Astrocyte of the spinal cord (primary cell): ENCODE results near the gene NPSR1.

ENCODE experiments used
- DNase-seq: peaks from one replicate; pipeline ENCODE4 v3.0.0; 2011; ENCODE audit warnings: low read depth, low spot score
- H3K4me3 ChIP-seq: 2 replicates; pipeline ENCODE4 v1.5.1; 2011; ENCODE audit warnings: low read depth, mild to moderate bottlenecking, low read length, moderate library complexity
- in situ Hi-C: cut with HindIII; loops from 2 replicates; pipeline ENCODE4 v1.10.0; 2017; ENCODE audit warnings: low sequenced_read_pairs
- TF ChIP-seq, protein P1 (sequence below): IDR thresholded peaks from 2 replicates; pipeline ENCODE4 v1.5.1; 2012; ENCODE audit warnings: low read depth, mild to moderate bottlenecking, low read length, inconsistent platforms

The NPSR1 gene

GRCh38 chr7:34821932-34822558 lies 164.0 kb downstream of the NPSR1 start:
- in situ Hi-C loops = no loop called here
- TF ChIP-seq, protein P1, sequence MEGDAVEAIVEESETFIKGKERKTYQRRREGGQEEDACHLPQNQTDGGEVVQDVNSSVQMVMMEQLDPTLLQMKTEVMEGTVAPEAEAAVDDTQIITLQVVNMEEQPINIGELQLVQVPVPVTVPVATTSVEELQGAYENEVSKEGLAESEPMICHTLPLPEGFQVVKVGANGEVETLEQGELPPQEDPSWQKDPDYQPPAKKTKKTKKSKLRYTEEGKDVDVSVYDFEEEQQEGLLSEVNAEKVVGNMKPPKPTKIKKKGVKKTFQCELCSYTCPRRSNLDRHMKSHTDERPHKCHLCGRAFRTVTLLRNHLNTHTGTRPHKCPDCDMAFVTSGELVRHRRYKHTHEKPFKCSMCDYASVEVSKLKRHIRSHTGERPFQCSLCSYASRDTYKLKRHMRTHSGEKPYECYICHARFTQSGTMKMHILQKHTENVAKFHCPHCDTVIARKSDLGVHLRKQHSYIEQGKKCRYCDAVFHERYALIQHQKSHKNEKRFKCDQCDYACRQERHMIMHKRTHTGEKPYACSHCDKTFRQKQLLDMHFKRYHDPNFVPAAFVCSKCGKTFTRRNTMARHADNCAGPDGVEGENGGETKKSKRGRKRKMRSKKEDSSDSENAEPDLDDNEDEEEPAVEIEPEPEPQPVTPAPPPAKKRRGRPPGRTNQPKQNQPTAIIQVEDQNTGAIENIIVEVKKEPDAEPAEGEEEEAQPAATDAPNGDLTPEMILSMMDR = no peak
- no peak for DNase-seq
- no peak overlapping the region for H3K4me3 ChIP-seq

- in situ Hi-C loops = no loop called here
- peak; percentile 56 for DNase-seq
These were observed 165.7 kb downstream of the NPSR1 start for GRCh38 chr7:34823650-34824258.

DNA sequence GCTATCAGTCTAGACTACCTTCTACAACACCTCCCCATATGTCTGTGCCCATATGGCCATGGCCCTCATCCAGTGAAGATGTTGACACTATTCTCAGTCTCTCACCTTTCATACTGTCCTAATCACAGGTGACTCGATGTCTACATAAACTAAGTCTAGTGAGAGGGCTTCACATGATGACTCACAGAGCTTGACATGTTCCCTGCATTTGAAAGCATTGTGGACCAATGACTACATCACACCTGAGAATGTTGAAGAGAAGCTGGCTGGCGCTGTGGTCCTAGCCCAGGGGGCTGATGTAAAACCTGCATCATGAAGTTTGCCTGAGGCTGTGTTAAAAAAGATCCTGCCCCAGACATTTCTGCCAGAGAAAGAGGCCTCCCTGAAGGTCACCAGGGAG lies 167.2 kb downstream of the NPSR1 start:
- TF ChIP-seq, protein P1 = no peak
- in situ Hi-C loops = no loop called here
- no peak for DNase-seq
- no peak overlapping the region for H3K4me3 ChIP-seq

More at GRCh38 chr7:34823650-34824258, 165.7 kb downstream of the NPSR1 start:
- TF ChIP-seq, protein P1 = peak; percentile 92
- H3K4me3 ChIP-seq = no peak overlapping the region

- no peak for DNase-seq
- H3K4me3 ChIP-seq = no peak overlapping the region
- in situ Hi-C loops = no loop called here
- TF ChIP-seq, protein P1 = no peak
These were observed 172.4 kb downstream of the NPSR1 start for GRCh38 chr7:34830390-34830789.

GRCh38 chr7:34831436-34831835 lies 173.4 kb downstream of the NPSR1 start:
- in situ Hi-C loops = no loop called here
- TF ChIP-seq, protein P1 = no peak
- no peak for DNase-seq
- no peak overlapping the region for H3K4me3 ChIP-seq

DNA sequence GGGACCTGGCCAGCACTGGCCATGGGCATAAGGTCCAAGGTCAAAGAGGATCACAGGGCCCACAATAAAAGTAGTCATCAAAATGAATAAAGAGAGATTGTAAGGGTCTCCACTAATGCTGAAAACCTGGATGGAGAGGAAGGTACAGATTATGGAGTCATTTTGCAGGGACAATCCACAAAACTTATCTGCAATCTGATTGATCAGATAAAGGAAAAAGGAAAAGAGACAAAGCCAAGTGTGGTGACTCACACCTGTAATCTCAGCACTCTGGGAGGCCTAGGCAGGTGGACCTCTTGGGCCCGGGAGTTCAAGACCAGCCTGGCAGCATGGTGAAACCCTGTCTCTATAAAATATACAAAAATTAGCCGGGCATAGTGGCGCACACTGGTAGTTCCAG lies 174.0 kb downstream of the NPSR1 start:
- in situ Hi-C loops = no loop called here
- H3K4me3 ChIP-seq = no peak overlapping the region
- TF ChIP-seq, protein P1 = no peak
- DNase-seq = no peak
